K562 (cell line): ENCODE measurements around the gene ATE1.

Experiments used
- ATF7 ChIP-seq: fragments of 450-650 bp; IDR thresholded peaks from 2 replicates; pipeline ENCODE4 v1.7.1; 2014; ENCODE audit warnings: mild to moderate bottlenecking, moderate library complexity
- BHLHE40 ChIP-seq: IDR thresholded peaks from 2 replicates; pipeline ENCODE4 v1.6.1; 2011; ENCODE audit warnings: low read length, improper control_type of control experiment
- CEBPB ChIP-seq: fragments of 450-650 bp; IDR thresholded peaks from 2 replicates; pipeline ENCODE4 v1.6.1; 2016; ENCODE audit warnings: missing genetic modification characterization, missing compliant biosample characterization
- EZH2 ChIP-seq: IDR thresholded peaks from 2 replicates; pipeline ENCODE4 v1.6.1; 2012; ENCODE audit warnings: low read depth, mild to moderate bottlenecking, inconsistent platforms, low read length, borderline replicate concordance
- FOXP4 ChIP-seq: sonication (generic); formaldehyde crosslinking; IDR thresholded peaks from 2 replicates; pipeline ENCODE4 v1.8.0; 2022; ENCODE audit warnings: mild to moderate bottlenecking, missing genetic modification reagents, borderline replicate concordance
- JUN ChIP-seq, 2 experiments: sonication (generic) in 1 of 2; formaldehyde crosslinking in 1 of 2; IDR thresholded peaks; 2 replicates each; pipeline versions ENCODE4 v1.6.1 to v1.8.0; 2012 to 2022; ENCODE audit warnings: borderline replicate concordance in 2 of 2, mild to moderate bottlenecking in 2 of 2, improper control_type of control experiment in 1 of 2, low read depth in 1 of 2, low read length in 1 of 2, missing genetic modification reagents in 1 of 2
- MEIS2 ChIP-seq: fragments of 450-650 bp; IDR thresholded peaks from 2 replicates; pipeline ENCODE4 v1.6.1; 2014; ENCODE audit warnings: mild to moderate bottlenecking; ENCODE audit not compliant: partially characterized antibody
- MXI1 ChIP-seq: IDR thresholded peaks from 2 replicates; pipeline ENCODE4 v1.6.1; 2011; ENCODE audit warnings: low read depth, mild to moderate bottlenecking, improper control_type of control experiment, low read length
- TAF15 ChIP-seq: fragments of 200-400 bp; formaldehyde crosslinking; IDR thresholded peaks from 2 replicates; pipeline ENCODE4 v1.6.1; 2017; ENCODE audit warnings: mild to moderate bottlenecking, low read depth, low read length, moderate library complexity

DNA sequence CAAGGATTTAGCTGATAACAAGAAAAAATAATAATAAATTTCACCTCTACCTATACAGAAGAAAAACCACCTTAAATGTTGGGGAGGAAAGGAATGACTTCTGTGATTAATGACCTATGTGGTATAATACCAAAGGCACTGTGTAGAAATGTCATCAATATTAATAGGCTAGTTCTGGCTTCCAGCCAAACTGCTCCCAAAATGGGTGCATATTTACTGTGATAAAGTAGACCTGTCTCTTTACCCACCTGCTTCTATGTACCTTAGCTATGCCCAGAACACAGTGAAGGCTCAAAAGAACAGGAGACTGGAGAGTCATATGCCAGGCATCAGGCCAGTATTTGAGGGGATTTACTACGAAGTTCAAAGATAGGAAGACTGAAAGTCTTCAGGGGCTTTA lies 76.0 kb downstream of the ATE1 start:
- TF ChIP-seq CEBPB (tag), result no peak
- no peak for TF ChIP-seq BHLHE40
- no peak for TF ChIP-seq TAF15
- TF ChIP-seq JUN (IDR thresholded peaks at IDR 0.05; ENCODE audit: borderline replicate concordance, low read depth, low read length), result no peak
- no peak for TF ChIP-seq JUN (CRISPR knock-in tag; IDR thresholded peaks at IDR 0.05; ENCODE audit: borderline replicate concordance)
- TF ChIP-seq MEIS2, result no peak
- no peak for TF ChIP-seq EZH2
- TF ChIP-seq FOXP4, result no peak
- no peak for TF ChIP-seq MXI1
- TF ChIP-seq ATF7, result no peak
